Activated naive CD4-positive, alpha-beta T cell treated with anti-CD3 and anti-CD28 coated beads, Interleukin-2, amount 50 U/mL, for 24 hours (primary cell): Measurements from ENCODE around the gene NIPAL3.
A peak's percentile ranks its signal among the peaks of the same experiment; 100 is the strongest.

Source experiments
- H3K27ac Mint-ChIP-seq: one replicate; pipeline ENCODE4 v1.8.0; 2021; ENCODE audit warnings: mild to moderate bottlenecking, mixed read lengths
- H3K27me3 Mint-ChIP-seq: one replicate; pipeline ENCODE4 v1.8.0; 2021; ENCODE audit warnings: mixed read lengths
- H3K36me3 Mint-ChIP-seq: one replicate; pipeline ENCODE4 v1.8.0; 2021; ENCODE audit warnings: mixed read lengths
- H3K4me1 Mint-ChIP-seq: one replicate; pipeline ENCODE4 v1.8.0; 2021; ENCODE audit warnings: mixed read lengths
- H3K4me3 Mint-ChIP-seq: one replicate; pipeline ENCODE4 v1.8.0; 2021; ENCODE audit warnings: mild to moderate bottlenecking, mixed read lengths
- H3K9me3 Mint-ChIP-seq: one replicate; pipeline ENCODE4 v1.8.0; 2021; ENCODE audit warnings: mixed read lengths

Gene NIPAL3

GRCh38 chr1:24386241-24386640, 29.4 kb upstream of the NIPAL3 start:
- H3K4me3 Mint-ChIP-seq, result no peak overlapping the region
- H3K9me3 Mint-ChIP-seq, result no peaks in the 10 kb centered on the region
- H3K27ac Mint-ChIP-seq, result no peak overlapping the region
- H3K4me1 Mint-ChIP-seq, result peaks cover 19% of the 10 kb centered on the region
- H3K27me3 Mint-ChIP-seq, result no peaks in the 10 kb centered on the region
- H3K36me3 Mint-ChIP-seq, result peaks cover 2% of the 10 kb centered on the region

- Mint-ChIP-seq H3K4me1 (peaks cover 26% of the 10 kb centered on the region), H3K4me3 (no peak overlapping the region), H3K36me3 (peaks cover 2% of the 10 kb centered on the region), H3K9me3 (no peaks in the 10 kb centered on the region), H3K27ac (no peak overlapping the region), H3K27me3 (no peaks in the 10 kb centered on the region)
Measured at GRCh38 chr1:24386931-24387330, 28.7 kb upstream of the NIPAL3 start.

GRCh38 chr1:24387636-24388175, 27.9 kb upstream of the NIPAL3 start:
- H3K36me3 Mint-ChIP-seq, result peaks cover 2% of the 10 kb centered on the region
- no peak overlapping the region for H3K4me3 Mint-ChIP-seq
- no peaks in the 10 kb centered on the region for H3K9me3 Mint-ChIP-seq
- no peak overlapping the region for H3K27ac Mint-ChIP-seq
- H3K4me1 Mint-ChIP-seq, result peaks cover 33% of the 10 kb centered on the region
- no peaks in the 10 kb centered on the region for H3K27me3 Mint-ChIP-seq

- Mint-ChIP-seq H3K27ac (no peak overlapping the region), H3K4me1 (peaks cover 40% of the 10 kb centered on the region), H3K4me3 (no peak overlapping the region), H3K36me3 (peaks cover 2% of the 10 kb centered on the region), H3K9me3 (no peaks in the 10 kb centered on the region), H3K27me3 (no peaks in the 10 kb centered on the region)
Measured at GRCh38 chr1:24388331-24388885, 27.2 kb upstream of the NIPAL3 start.

DNA sequence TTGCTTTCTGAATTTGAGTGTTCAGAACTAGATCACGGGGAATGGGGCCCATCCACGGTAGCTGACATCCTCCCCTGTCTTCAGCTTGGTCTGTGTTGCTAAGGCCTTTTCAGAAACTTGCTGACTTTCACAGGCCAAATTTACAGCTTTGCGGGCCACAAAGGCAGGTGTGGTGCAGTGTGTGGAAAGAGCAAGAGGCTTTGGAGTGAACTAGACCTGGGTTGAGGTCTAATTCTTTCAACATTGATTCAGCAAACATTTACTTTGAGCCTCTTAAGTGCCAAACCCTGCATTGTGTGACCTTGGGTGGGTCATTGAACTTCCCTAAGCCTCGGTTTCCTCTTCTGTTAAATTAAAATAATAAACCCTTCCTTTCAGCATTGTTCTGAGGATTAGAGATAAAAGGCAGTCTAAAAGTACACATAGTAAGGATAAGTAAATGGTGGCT, 26.3 kb upstream of the NIPAL3 start:
- Mint-ChIP-seq H3K4me1 (peaks cover 46% of the 10 kb centered on the region), H3K36me3 (peaks cover 2% of the 10 kb centered on the region), H3K27ac (no peak overlapping the region), H3K4me3 (no peak overlapping the region), H3K27me3 (no peaks in the 10 kb centered on the region), H3K9me3 (no peaks in the 10 kb centered on the region)

GRCh38 chr1:24390924-24391782, 24.4 kb upstream of the NIPAL3 start:
- H3K27ac Mint-ChIP-seq, result peak overlapping the region; percentile 95
- peaks cover 43% of the 10 kb centered on the region for H3K4me1 Mint-ChIP-seq
- H3K36me3 Mint-ChIP-seq, result peaks cover 2% of the 10 kb centered on the region
- H3K4me3 Mint-ChIP-seq, result peak overlapping the region; percentile 79
- H3K27me3 Mint-ChIP-seq, result no peaks in the 10 kb centered on the region
- no peaks in the 10 kb centered on the region for H3K9me3 Mint-ChIP-seq

DNA sequence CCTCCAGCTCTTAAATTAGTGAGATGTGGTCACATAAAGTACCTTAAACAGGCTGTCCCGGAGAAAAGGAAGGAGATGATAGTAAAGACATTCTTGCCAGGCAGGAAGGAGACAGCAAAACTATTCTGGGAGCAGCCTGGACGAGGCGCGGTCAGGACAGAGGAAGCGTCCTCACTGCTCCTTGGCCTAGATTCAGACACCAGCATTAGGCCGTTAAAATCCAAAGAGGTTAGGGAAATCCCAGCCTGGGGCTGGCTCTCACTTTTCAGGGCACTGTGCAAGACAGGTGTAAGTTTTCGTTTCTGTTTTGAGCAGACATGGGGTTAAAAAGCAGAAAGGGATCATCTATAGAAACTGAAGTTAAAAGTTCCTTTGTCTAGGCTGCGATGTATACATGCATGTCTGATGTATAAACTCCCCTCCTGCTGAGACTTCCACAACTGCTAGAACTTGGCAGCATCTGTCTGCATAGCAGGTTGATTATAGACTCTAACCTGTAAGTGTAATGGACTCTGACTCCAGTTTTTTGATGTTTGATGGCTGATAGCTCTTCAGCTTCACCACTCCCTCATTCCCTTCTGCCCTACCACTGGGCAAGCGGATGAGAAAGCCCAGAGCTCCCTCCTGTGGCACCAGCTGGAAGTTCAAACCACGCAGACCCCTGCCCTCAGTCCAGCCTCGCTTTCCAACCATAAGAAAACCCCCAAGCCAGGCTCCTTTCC, 23.6 kb upstream of the NIPAL3 start:
- Mint-ChIP-seq H3K4me3 (peak overlapping the region; percentile 79), H3K36me3 (no peaks in the 10 kb centered on the region), H3K27ac (peak overlapping the region; percentile 95), H3K9me3 (no peaks in the 10 kb centered on the region), H3K27me3 (no peaks in the 10 kb centered on the region), H3K4me1 (peaks cover 43% of the 10 kb centered on the region)

- Mint-ChIP-seq H3K4me3 (peak overlapping the region; percentile 79), H3K9me3 (no peaks in the 10 kb centered on the region), H3K4me1 (peaks cover 43% of the 10 kb centered on the region), H3K27me3 (no peaks in the 10 kb centered on the region), H3K27ac (peak overlapping the region; percentile 95), H3K36me3 (no peaks in the 10 kb centered on the region)
Measured at GRCh38 chr1:24392604-24392946, 23.0 kb upstream of the NIPAL3 start.

- no peaks in the 10 kb centered on the region for H3K9me3 Mint-ChIP-seq
- no peaks in the 10 kb centered on the region for H3K27me3 Mint-ChIP-seq
- H3K36me3 Mint-ChIP-seq, result no peaks in the 10 kb centered on the region
- peaks cover 43% of the 10 kb centered on the region for H3K4me1 Mint-ChIP-seq
- H3K4me3 Mint-ChIP-seq, result peak overlapping the region; percentile 79
- peak overlapping the region; percentile 95 for H3K27ac Mint-ChIP-seq
Measured at GRCh38 chr1:24392982-24393650, 22.5 kb upstream of the NIPAL3 start.

DNA sequence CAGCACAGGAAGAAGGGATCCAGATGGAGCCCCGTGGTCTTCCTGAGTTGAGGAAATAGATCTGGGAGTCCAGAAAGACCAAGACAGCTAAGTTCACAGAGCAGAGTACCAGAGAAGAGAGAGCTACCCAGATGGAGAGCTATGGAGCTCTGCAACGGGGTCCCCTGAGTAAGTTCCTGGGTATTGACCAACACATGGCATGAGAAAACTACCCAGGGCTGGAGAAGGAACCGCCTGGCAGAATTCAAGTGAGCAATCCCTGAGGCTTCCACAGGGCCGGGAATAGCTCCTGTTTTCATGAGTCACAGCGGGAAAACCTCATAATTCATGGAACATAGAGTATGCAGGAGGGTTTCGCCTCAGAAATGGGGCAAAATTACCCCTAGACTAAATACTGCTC, 21.7 kb upstream of the NIPAL3 start:
- peaks cover 43% of the 10 kb centered on the region for H3K4me1 Mint-ChIP-seq
- no peaks in the 10 kb centered on the region for H3K36me3 Mint-ChIP-seq
- H3K27ac Mint-ChIP-seq, result peak overlapping the region; percentile 95
- no peak overlapping the region for H3K4me3 Mint-ChIP-seq
- H3K9me3 Mint-ChIP-seq, result no peaks in the 10 kb centered on the region
- H3K27me3 Mint-ChIP-seq, result no peaks in the 10 kb centered on the region

GRCh38 chr1:24400065-24400464, 15.5 kb upstream of the NIPAL3 start:
- peaks cover 6% of the 10 kb centered on the region for H3K4me1 Mint-ChIP-seq
- no peak overlapping the region for H3K4me3 Mint-ChIP-seq
- no peaks in the 10 kb centered on the region for H3K27me3 Mint-ChIP-seq
- H3K36me3 Mint-ChIP-seq, result peaks cover 4% of the 10 kb centered on the region
- no peaks in the 10 kb centered on the region for H3K9me3 Mint-ChIP-seq
- H3K27ac Mint-ChIP-seq, result no peak overlapping the region

DNA sequence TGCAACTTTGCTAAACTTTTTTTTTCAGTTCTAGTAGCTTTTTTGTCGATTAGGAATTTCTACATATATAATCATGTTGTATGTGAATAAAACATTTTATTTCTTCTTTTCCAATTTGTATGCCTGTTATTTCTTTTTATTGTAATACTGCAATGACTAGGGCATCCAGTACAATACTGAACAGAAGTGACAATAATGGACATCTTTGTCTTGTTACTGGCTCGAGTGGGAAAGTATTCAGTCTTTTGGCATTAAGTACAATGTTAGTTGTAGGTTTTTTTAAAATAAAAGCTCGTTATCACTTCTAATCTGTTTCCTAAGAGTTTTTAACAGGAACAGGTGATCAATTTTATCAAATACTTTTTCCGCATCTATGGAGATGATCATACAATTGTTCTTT, 11.8 kb upstream of the NIPAL3 start:
- Mint-ChIP-seq H3K4me1 (peaks cover 5% of the 10 kb centered on the region), H3K27ac (no peak overlapping the region), H3K9me3 (no peaks in the 10 kb centered on the region), H3K27me3 (no peaks in the 10 kb centered on the region), H3K36me3 (peaks cover 7% of the 10 kb centered on the region), H3K4me3 (no peak overlapping the region)

DNA sequence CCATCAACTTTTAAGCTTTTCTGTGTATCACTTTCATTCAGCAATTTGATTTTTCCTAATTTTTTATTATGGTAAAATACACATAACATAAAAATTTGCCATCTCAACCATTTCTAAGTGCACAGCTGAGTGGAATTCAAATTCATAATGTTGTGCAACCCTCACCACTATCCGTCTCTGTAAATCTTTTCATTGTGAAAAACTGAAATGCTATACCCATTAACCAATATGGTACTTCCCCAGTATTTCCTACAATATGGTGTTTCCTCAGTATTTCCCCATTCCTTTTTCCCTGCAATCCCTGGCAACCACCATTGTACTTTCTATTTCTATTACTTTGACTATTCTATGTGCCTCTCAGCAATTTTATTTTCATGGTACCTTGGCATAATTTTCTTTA, 8.8 kb upstream of the NIPAL3 start:
- Mint-ChIP-seq H3K27ac (no peak overlapping the region), H3K9me3 (no peaks in the 10 kb centered on the region), H3K27me3 (no peaks in the 10 kb centered on the region), H3K4me3 (no peak overlapping the region), H3K36me3 (peaks cover 3% of the 10 kb centered on the region), H3K4me1 (peaks cover 2% of the 10 kb centered on the region)

DNA sequence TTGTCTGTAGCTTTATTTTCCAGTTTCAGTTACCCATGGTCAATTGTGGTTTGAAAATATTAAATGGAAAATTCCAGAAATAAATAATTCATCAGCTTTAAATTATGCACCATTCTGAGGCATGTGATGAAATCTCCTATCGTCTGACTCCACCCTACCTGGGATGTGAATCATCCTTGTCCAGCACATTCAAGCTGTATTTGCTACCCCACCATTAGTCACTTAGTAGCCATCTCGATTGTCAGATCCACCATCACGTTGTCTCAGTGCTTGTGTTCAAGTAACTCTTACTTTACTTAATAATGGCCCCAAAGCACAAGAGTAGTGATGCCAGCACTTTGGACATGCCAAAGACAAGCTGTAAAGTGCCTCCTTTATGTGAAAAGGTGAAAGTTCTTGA, 6.1 kb upstream of the NIPAL3 start:
- H3K4me3 Mint-ChIP-seq, result no peak overlapping the region
- no peaks in the 10 kb centered on the region for H3K9me3 Mint-ChIP-seq
- H3K27me3 Mint-ChIP-seq, result no peaks in the 10 kb centered on the region
- H3K27ac Mint-ChIP-seq, result no peak overlapping the region
- H3K4me1 Mint-ChIP-seq, result peaks cover 23% of the 10 kb centered on the region
- peaks cover 3% of the 10 kb centered on the region for H3K36me3 Mint-ChIP-seq

- H3K4me1 Mint-ChIP-seq, result peaks cover 30% of the 10 kb centered on the region
- H3K4me3 Mint-ChIP-seq, result no peak overlapping the region
- peaks cover 3% of the 10 kb centered on the region for H3K36me3 Mint-ChIP-seq
- H3K27ac Mint-ChIP-seq, result no peak overlapping the region
- H3K9me3 Mint-ChIP-seq, result no peaks in the 10 kb centered on the region
- H3K27me3 Mint-ChIP-seq, result no peaks in the 10 kb centered on the region
Measured at GRCh38 chr1:24410750-24411149, 4.9 kb upstream of the NIPAL3 start.
